Measurements from ENCODE around the gene TBL1XR1. TPM values are rescaled to one million over a fixed set of nuclear protein-coding genes. Genes with fewer than 3 reads are reported as not detected.
A peak's percentile ranks its signal among the peaks of the same experiment; 100 is the strongest.

Gene TBL1XR1
- total RNA-seq, 1 donor from 2014 or later, result 243 TPM

DNA sequence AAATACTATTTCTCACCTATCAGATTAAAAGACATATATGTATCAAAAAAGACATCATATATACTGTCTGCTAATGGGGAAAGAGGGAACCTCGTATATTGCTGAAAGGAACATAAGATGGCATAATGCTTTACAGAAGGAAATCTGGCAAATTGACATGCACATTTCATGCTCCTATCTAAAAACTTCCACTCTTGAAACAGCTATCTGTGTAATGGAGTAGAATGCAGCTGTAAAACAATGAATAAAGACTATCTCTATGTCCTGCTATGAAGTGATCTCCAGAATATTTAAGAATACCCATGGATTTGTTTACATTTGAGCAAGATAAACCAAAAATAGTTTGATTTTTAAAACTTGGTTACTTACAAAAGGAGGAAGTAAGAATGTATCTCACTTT lies 107.4 kb downstream of the TBL1XR1 start:
- H3K4me3 Mint-ChIP-seq, result no peak overlapping the region
- H3K4me1 Mint-ChIP-seq, result peaks cover 25% of the 10 kb centered on the region

DNA sequence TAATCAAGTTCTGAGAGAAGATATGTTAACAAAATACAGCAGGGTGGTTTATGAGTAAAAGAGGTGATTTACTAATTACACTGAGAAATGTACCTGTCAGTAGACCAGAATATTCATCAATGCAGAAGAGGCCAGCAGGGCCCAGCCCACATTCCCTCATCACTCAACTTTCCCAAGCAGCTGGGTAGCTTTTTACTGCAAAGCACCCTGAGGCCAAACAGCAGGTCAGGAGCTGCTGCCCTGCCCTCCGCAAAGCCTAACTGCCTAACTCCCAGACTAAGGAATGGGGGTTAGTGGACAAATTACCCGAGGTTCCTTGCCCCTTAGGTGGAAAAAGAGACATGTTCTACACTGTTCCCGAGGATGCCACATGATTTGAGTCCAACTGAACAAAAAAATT lies 108.2 kb downstream of the TBL1XR1 start:
- Mint-ChIP-seq H3K9me3 (peaks cover 37% of the 10 kb centered on the region), H3K27ac (peak overlapping the region; percentile 70), H3K27me3 (ENCODE audit: low read depth) (no peaks in the 10 kb centered on the region), H3K4me3 (no peak overlapping the region), H3K36me3 (peaks cover 45% of the 10 kb centered on the region), H3K4me1 (peaks cover 25% of the 10 kb centered on the region)
- DNase-seq (ENCODE audit: low spot score in 2 of 2, unreplicated experiment in 2 of 2), result no peak
- TF ChIP-seq, protein P1, sequence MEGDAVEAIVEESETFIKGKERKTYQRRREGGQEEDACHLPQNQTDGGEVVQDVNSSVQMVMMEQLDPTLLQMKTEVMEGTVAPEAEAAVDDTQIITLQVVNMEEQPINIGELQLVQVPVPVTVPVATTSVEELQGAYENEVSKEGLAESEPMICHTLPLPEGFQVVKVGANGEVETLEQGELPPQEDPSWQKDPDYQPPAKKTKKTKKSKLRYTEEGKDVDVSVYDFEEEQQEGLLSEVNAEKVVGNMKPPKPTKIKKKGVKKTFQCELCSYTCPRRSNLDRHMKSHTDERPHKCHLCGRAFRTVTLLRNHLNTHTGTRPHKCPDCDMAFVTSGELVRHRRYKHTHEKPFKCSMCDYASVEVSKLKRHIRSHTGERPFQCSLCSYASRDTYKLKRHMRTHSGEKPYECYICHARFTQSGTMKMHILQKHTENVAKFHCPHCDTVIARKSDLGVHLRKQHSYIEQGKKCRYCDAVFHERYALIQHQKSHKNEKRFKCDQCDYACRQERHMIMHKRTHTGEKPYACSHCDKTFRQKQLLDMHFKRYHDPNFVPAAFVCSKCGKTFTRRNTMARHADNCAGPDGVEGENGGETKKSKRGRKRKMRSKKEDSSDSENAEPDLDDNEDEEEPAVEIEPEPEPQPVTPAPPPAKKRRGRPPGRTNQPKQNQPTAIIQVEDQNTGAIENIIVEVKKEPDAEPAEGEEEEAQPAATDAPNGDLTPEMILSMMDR (IDR thresholded peaks at IDR 0.05; ENCODE audit: unreplicated experiment), result no peak

More for the DNA sequence above, 107.4 kb downstream of the TBL1XR1 start:
- Mint-ChIP-seq H3K27ac (peak overlapping the region; percentile 70), H3K36me3 (peaks cover 45% of the 10 kb centered on the region), H3K9me3 (peaks cover 37% of the 10 kb centered on the region), H3K27me3 (ENCODE audit: low read depth) (no peaks in the 10 kb centered on the region)
- TF ChIP-seq, protein P1 (IDR thresholded peaks at IDR 0.05; ENCODE audit: unreplicated experiment), result no peak
- no peak for DNase-seq (ENCODE audit: low spot score in 2 of 2, unreplicated experiment in 2 of 2)

DNA sequence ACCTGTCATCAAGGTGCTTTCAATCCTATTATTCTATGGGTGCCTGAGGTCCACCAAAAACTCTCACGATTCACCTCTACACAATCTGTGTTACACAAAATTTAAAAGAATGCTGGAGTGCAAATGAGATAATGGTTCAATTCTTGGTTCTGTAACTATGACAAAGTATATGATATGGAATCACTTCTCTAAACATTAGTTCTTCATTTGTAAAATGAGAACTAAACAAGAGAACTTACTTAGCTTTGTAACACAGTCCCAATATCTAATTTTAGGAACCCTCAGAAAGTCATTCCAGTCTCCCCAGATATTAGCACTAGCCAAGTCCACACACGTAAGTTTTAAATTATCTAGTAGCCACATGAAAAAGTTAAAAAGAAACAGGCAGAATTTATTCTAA lies 111.5 kb downstream of the TBL1XR1 start:
- TF ChIP-seq, protein P1 (IDR thresholded peaks at IDR 0.05; ENCODE audit: unreplicated experiment), result no peak
- Mint-ChIP-seq H3K9me3 (peaks cover 15% of the 10 kb centered on the region), H3K27ac (no peak overlapping the region), H3K4me3 (no peak overlapping the region), H3K36me3 (peaks cover 27% of the 10 kb centered on the region), H3K4me1 (peaks cover 25% of the 10 kb centered on the region), H3K27me3 (ENCODE audit: low read depth) (no peaks in the 10 kb centered on the region)
- DNase-seq (ENCODE audit: low spot score in 2 of 2, unreplicated experiment in 2 of 2), result no peak

DNA sequence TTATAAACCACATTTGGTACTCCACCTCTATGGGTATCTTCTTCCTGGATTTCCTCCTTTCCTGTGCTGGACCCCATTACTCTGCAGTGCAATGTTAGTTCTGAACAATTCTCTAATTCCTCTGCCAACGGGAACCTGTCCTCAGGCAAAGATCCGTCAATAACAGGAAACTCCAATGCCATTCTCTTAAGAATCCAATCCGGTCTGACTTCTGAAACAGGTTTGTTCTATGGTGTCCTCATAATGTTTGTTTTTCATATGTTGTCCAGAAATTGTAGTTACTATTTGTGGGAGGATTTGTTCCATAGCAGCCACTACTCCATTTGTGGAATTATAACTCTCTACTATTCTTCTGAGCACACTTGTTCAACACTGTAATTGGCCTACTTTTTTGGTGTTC lies 112.7 kb downstream of the TBL1XR1 start:
- peaks cover 23% of the 10 kb centered on the region for H3K4me1 Mint-ChIP-seq
- H3K36me3 Mint-ChIP-seq, result peaks cover 20% of the 10 kb centered on the region
- TF ChIP-seq, protein P1 (IDR thresholded peaks at IDR 0.05; ENCODE audit: unreplicated experiment), result no peak
- H3K9me3 Mint-ChIP-seq, result peaks cover 15% of the 10 kb centered on the region
- H3K27me3 Mint-ChIP-seq (ENCODE audit: low read depth), result no peaks in the 10 kb centered on the region
- no peak overlapping the region for H3K27ac Mint-ChIP-seq
- DNase-seq (ENCODE audit: low spot score in 2 of 2, unreplicated experiment in 2 of 2), result no peak
- H3K4me3 Mint-ChIP-seq, result no peak overlapping the region

DNA sequence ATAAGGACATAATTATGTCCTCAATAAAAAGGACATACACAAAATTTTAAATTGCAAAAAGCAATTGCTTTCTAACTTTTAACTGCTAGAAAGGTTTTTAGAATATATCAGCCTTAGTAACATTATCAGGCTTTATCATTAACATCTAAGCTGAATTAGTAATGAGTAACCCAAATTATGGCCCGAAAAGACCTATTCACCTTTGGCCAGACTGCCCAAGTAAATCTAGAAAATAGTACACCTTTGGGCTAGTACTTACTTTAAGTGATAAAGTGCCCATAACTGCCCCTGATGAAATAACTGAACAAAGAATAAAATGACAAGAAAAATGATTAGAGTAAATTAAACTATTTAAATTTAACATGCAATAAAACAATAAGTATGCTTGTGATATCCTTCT lies 117.2 kb downstream of the TBL1XR1 start:
- H3K36me3 Mint-ChIP-seq, result peaks cover 44% of the 10 kb centered on the region
- TF ChIP-seq, protein P1 (IDR thresholded peaks at IDR 0.05; ENCODE audit: unreplicated experiment), result no peak
- no peak overlapping the region for H3K27ac Mint-ChIP-seq
- H3K4me3 Mint-ChIP-seq, result no peak overlapping the region
- no peaks in the 10 kb centered on the region for H3K4me1 Mint-ChIP-seq
- DNase-seq (ENCODE audit: low spot score in 2 of 2, unreplicated experiment in 2 of 2), result no peak
- H3K9me3 Mint-ChIP-seq, result peaks cover 33% of the 10 kb centered on the region
- no peaks in the 10 kb centered on the region for H3K27me3 Mint-ChIP-seq (ENCODE audit: low read depth)

DNA sequence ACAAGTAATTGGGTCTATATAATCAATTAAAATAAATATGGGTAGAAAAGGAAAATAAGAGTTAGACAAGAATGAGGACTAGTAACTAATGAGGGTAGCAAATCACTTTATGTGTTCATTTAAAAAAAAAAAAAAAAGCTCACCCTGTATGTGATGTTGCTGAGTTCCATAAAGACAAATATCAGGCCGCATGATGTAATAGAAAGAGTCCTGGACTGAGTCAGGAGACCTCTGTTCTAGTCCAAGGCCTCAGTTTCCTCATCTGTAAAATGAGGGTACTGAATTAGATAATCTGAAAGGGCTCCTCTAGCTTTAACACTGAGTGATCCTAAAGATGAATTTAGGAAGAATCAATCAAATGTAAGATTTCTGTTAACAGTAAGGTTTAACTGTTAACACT lies 117.6 kb downstream of the TBL1XR1 start:
- Mint-ChIP-seq H3K27me3 (ENCODE audit: low read depth) (no peaks in the 10 kb centered on the region), H3K9me3 (peaks cover 33% of the 10 kb centered on the region), H3K27ac (no peak overlapping the region), H3K4me1 (no peaks in the 10 kb centered on the region), H3K36me3 (peaks cover 44% of the 10 kb centered on the region), H3K4me3 (no peak overlapping the region)
- DNase-seq (ENCODE audit: low spot score in 2 of 2, unreplicated experiment in 2 of 2), result no peak
- TF ChIP-seq, protein P1 (IDR thresholded peaks at IDR 0.05; ENCODE audit: unreplicated experiment), result no peak

Data from mesothelial cell of epicardium (in vitro differentiated cells).